GM12878 (cell line): ENCODE measurements around the gene ADCK1. TPM values are rescaled to one million over a fixed set of nuclear protein-coding genes. Genes with fewer than 3 reads are reported as not detected.

Experiments used
- ATAC-seq: fragments of 200-7000 bp; cut with Tn5 transposase; 3 replicates; pipeline ENCODE4 v1.9.1; 2020; ENCODE audit warnings: mild to moderate bottlenecking, moderate library complexity
- BruUV-seq: library from RNA; stranded (reverse); fragments of 400-500 nt; replicated peaks from 2 replicates; lab custom pipeline; 2021; lab: Mats Ljungman, UMichigan
- CTCF ChIA-PET: fragments of 300-600 bp; sonication (Branson Sonifier 250); formaldehyde crosslinking; extraction: SDS; loops from one replicate; lab custom pipeline; 2021; ENCODE audit warnings: inconsistent platforms; lab: Yijun Ruan, JAX
- POLR2A ChIA-PET: fragments of 350-600 bp; formaldehyde crosslinking; extraction: SDS; loops from one replicate; lab custom pipeline; 2021; ENCODE audit warnings: inconsistent platforms; lab: Charles Lee
- RAD21 ChIA-PET: fragments of 300-600 bp; sonication (Branson Sonifier 250); formaldehyde crosslinking; loops from one replicate; lab custom pipeline; 2023; ENCODE audit warnings: antibody characterized with exemption; ENCODE audit not compliant: unreplicated experiment; lab: Charles Lee
- SMC1A ChIA-PET: fragments of 300-600 bp; sonication (Branson Sonifier 250); formaldehyde crosslinking; loops from one replicate; lab custom pipeline; 2023; ENCODE audit not compliant: unreplicated experiment, uncharacterized antibody; lab: Charles Lee
- DNase-seq: peaks from one replicate; pipeline ENCODE4 v3.0.0-alpha.2; 2011; ENCODE audit warnings: low read depth, low spot score
- FAIRE-seq: peaks from 3 replicates; lab custom pipeline; 2011; peaks lifted over from hg19 to GRCh38; lab: Jason Lieb, UNC
- H2AFZ ChIP-seq: 2 replicates; pipeline ENCODE4 v1.6.0; 2011; ENCODE audit warnings: low read depth, low read length, control low read depth; ENCODE audit not compliant: control insufficient read depth
- H3K27ac ChIP-seq: 2 replicates; pipeline ENCODE4 v1.5.1; 2011; ENCODE audit warnings: control low read depth; ENCODE audit not compliant: control insufficient read depth, insufficient read depth
- H3K27me3 ChIP-seq, 2 experiments: replicated peaks in 1 of 2; 2 replicates each; pipeline versions ENCODE4 v1.6.0 to v1.6.1; 2011; ENCODE audit warnings: low read length in 1 of 2; ENCODE audit not compliant: control insufficient read depth in 2 of 2, insufficient read depth in 2 of 2
- H3K36me3 ChIP-seq, 2 experiments: 2 replicates each; pipeline ENCODE4 v1.5.1; 2011; ENCODE audit warnings: low read length in 1 of 2; ENCODE audit not compliant: control insufficient read depth in 2 of 2, insufficient read depth in 2 of 2
- H3K4me1 ChIP-seq: 2 replicates; pipeline ENCODE4 v1.6.1; 2011; ENCODE audit warnings: mild to moderate bottlenecking, low read length, moderate library complexity, mixed read lengths; ENCODE audit not compliant: control insufficient read depth, insufficient read depth
- H3K4me2 ChIP-seq: 2 replicates; pipeline ENCODE4 v1.6.0; 2011; ENCODE audit warnings: control low read depth; ENCODE audit not compliant: control insufficient read depth, insufficient read depth
- H3K4me3 ChIP-seq: fragments of 200-600 bp; sonication (generic); 2 replicates; pipeline ENCODE4 v1.5.1; 2016
- H3K79me2 ChIP-seq: 2 replicates; pipeline ENCODE4 v1.6.0; 2011; ENCODE audit warnings: low read length; ENCODE audit not compliant: control insufficient read depth, insufficient read depth
- H3K9ac ChIP-seq: 2 replicates; pipeline ENCODE4 v1.8.0; 2011; ENCODE audit warnings: low read length, control low read depth, mixed read lengths; ENCODE audit not compliant: control insufficient read depth, insufficient read depth
- H3K9me3 ChIP-seq: replicated peaks from 3 replicates; pipeline ENCODE4 v1.5.1; 2011; ENCODE audit warnings: mild to moderate bottlenecking, low read length; ENCODE audit not compliant: control insufficient read depth, insufficient read depth
- H4K20me1 ChIP-seq: 2 replicates; pipeline ENCODE4 v1.6.0; 2011; ENCODE audit not compliant: control insufficient read depth, insufficient read depth
- BCL11A ChIP-seq: IDR thresholded peaks from 2 replicates; pipeline ENCODE4 v1.6.1; 2011; ENCODE audit warnings: low read depth, low read length
- CBFB ChIP-seq: IDR thresholded peaks from 2 replicates; pipeline ENCODE4 v1.6.1; 2016; ENCODE audit warnings: antibody characterized with exemption, low read depth
- EZH2 ChIP-seq: IDR thresholded peaks from 2 replicates; pipeline ENCODE4 v1.6.1; 2012; ENCODE audit warnings: low read depth, mild to moderate bottlenecking, control low read depth, inconsistent platforms, low read length, borderline replicate concordance; ENCODE audit not compliant: control insufficient read depth
- HDAC6 ChIP-seq: fragments of 200-600 bp; sonication (generic); IDR thresholded peaks from one replicate; pipeline ENCODE4 v1.8.0; 2017; ENCODE audit warnings: antibody characterized with exemption; ENCODE audit not compliant: unreplicated experiment
- KAT2A ChIP-seq: conservative IDR thresholded peaks from 2 replicates; pipeline ENCODE4 v1.6.1; 2011; ENCODE audit warnings: low read depth, low read length; ENCODE audit not compliant: control insufficient read depth
- MEF2A ChIP-seq: IDR thresholded peaks from 2 replicates; pipeline ENCODE4 v1.6.1; 2011; ENCODE audit warnings: low read depth, mild to moderate bottlenecking, low read length, moderate library complexity; ENCODE audit not compliant: insufficient read depth
- MEF2B ChIP-seq: fragments of 450-650 bp; IDR thresholded peaks from 2 replicates; pipeline ENCODE4 v1.6.1; 2018; ENCODE audit warnings: mild to moderate bottlenecking, moderate library complexity; ENCODE audit not compliant: partially characterized antibody, poor library complexity, severe bottlenecking
- MLLT1 ChIP-seq: fragments of 450-650 bp; IDR thresholded peaks from 2 replicates; pipeline ENCODE4 v1.6.1; 2016; ENCODE audit warnings: mild to moderate bottlenecking
- PAX5 ChIP-seq: IDR thresholded peaks from 2 replicates; pipeline ENCODE4 v1.6.1; 2011; ENCODE audit warnings: low read depth, low read length, borderline replicate concordance
- RAD21 ChIP-seq: IDR thresholded peaks from 2 replicates; pipeline ENCODE4 v1.6.1; 2011; ENCODE audit warnings: mild to moderate bottlenecking, low read depth, low read length, moderate library complexity; ENCODE audit not compliant: insufficient read depth
- SMAD1 ChIP-seq: fragments of 450-650 bp; IDR thresholded peaks from 2 replicates; pipeline ENCODE4 v1.6.1; 2018; ENCODE audit warnings: mild to moderate bottlenecking, low read depth; ENCODE audit not compliant: partially characterized antibody
- STAT1 ChIP-seq: fragments of 450-650 bp; conservative IDR thresholded peaks from 2 replicates; pipeline ENCODE4 v1.6.1; 2014; ENCODE audit warnings: antibody characterized with exemption, mild to moderate bottlenecking
- YY1 ChIP-seq: IDR thresholded peaks from 2 replicates; pipeline ENCODE4 v1.6.1; 2011; ENCODE audit warnings: low read depth, mild to moderate bottlenecking, low read length
- ZNF274 ChIP-seq: IDR thresholded peaks from one replicate; pipeline ENCODE4 v1.8.0; 2011; ENCODE audit not compliant: insufficient read length, insufficient read depth
- WGBS: methylation state at CpG from one replicate; pipeline ENCODE4 v1.1.6; 2016; ENCODE audit warnings: low lambda C conversion rate; ENCODE audit not compliant: insufficient replicate concordance, insufficient coverage; ENCODE audit errors: missing lambda C conversion rate; 5-methylcytosine and 5-hydroxymethylcytosine counted together
- in situ Hi-C: fragments of 300-500 bp; cut with MboI; formaldehyde crosslinking; loops from 9 replicates; pipeline ENCODE4 v1.14.3; 2018; ENCODE audit warnings: mixed read lengths
- intact Hi-C: fragments of 100-400 bp; cut with micrococcal nuclease; formaldehyde crosslinking; loops from one replicate; pipeline ENCODE4 v1.14.2; 2022; ENCODE audit not compliant: unreplicated experiment
- polyA plus RNA-seq, 11 experiments: library from polyadenylated mRNA; depleted of rRNA in 4 of 11; unstranded in 6 of 11; stranded (reverse) in 5 of 11; fragments of >200 nt; fragmentation: Nextera tagmentation in 4 of 11; fragmentation: Illumina TruSeq in 1 of 11; extraction: Ambion mirVana in 4 of 11; extraction: Trizol in 1 of 11; gene quantifications; 1 replicate in 1 of 11; 2 replicates in 10 of 11; pipeline versions ENCODE4 v1.2.1 to v1.2.3, GENCODE V29; 2011 to 2016; ENCODE audit warnings: inconsistent platforms in 2 of 11, missing spikeins in 2 of 11, low read depth in 1 of 11
- total RNA-seq, 4 experiments: library from RNA; depleted of rRNA in 3 of 4; stranded (reverse); fragments of >200 nt in 3 of 4; fragmentation: Illumina TruSeq in 1 of 4; extraction: Trizol in 1 of 4; gene quantifications; 2 replicates each; pipeline versions ENCODE4 v1.2.1 to v1.2.3, GENCODE V29; 2013 to 2021
- TF ChIP-seq, protein P1 (sequence below): fragments of 150-350 bp; IDR thresholded peaks from 2 replicates; pipeline ENCODE4 v1.6.1; 2016; ENCODE audit warnings: low read depth, low read length

The ADCK1 gene
- total and polyA plus RNA-seq, 10 of the 15 experiments (the other 5 are each of a cell fraction or from before 2014, with no cell fraction given), result 3.3 to 8.5 (median 5.1) TPM

GRCh38 chr14:77883131-77883846 is 83.4 kb downstream of the ADCK1 start (continued):
- TF ChIP-seq KAT2A (no peak), HDAC6 (no peak), MEF2B (no peak), MEF2A (no peak)
- TF ChIP-seq, protein P1, sequence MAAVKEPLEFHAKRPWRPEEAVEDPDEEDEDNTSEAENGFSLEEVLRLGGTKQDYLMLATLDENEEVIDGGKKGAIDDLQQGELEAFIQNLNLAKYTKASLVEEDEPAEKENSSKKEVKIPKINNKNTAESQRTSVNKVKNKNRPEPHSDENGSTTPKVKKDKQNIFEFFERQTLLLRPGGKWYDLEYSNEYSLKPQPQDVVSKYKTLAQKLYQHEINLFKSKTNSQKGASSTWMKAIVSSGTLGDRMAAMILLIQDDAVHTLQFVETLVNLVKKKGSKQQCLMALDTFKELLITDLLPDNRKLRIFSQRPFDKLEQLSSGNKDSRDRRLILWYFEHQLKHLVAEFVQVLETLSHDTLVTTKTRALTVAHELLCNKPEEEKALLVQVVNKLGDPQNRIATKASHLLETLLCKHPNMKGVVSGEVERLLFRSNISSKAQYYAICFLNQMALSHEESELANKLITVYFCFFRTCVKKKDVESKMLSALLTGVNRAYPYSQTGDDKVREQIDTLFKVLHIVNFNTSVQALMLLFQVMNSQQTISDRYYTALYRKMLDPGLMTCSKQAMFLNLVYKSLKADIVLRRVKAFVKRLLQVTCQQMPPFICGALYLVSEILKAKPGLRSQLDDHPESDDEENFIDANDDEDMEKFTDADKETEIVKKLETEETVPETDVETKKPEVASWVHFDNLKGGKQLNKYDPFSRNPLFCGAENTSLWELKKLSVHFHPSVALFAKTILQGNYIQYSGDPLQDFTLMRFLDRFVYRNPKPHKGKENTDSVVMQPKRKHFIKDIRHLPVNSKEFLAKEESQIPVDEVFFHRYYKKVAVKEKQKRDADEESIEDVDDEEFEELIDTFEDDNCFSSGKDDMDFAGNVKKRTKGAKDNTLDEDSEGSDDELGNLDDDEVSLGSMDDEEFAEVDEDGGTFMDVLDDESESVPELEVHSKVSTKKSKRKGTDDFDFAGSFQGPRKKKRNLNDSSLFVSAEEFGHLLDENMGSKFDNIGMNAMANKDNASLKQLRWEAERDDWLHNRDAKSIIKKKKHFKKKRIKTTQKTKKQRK, result no peak

DNA sequence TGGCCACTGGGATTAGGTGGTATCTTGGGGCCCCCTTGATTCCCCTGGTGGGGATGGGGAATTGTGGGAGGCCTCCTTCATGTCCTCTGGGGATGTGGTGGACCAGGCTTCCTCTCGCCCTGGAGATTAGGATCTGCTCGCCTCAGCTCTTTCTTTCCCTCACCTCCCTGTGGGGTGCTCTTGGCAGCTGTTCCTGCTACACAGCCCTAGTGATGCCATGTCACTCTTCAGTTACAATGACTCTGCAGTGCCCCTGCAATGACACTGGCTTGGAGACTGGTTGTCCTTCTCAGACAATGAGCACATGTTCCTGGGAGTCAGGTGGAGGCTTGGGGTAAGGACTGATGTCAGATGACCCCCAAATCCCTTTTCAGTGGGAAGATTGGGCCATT is 83.9 kb downstream of the ADCK1 start:
- H3K4me2 ChIP-seq, result no peak overlapping the region
- H3K9me3 ChIP-seq, result no peaks in the 10 kb centered on the region
- no peaks in the 10 kb centered on the region for H4K20me1 ChIP-seq
- FAIRE-seq (no peak), DNase-seq (no peak), ATAC-seq (no peak)
- no TSS peak for BruUV-seq
- H3K4me3 ChIP-seq, result no peak overlapping the region
- ChIA-PET CTCF (no interaction called here), POLR2A (no interaction called here), SMC1A (no interaction called here), RAD21 (no interaction called here)
- no peak overlapping the region for H2AFZ ChIP-seq
- H3K36me3 ChIP-seq, result no peaks in the 10 kb centered on the region; a peak in 1 of 4 replicates
- no peak overlapping the region for H3K9ac ChIP-seq
- no peaks in the 10 kb centered on the region for H3K27me3 ChIP-seq
- H3K27ac ChIP-seq, result no peak overlapping the region
- H3K4me1 ChIP-seq, result no peaks in the 10 kb centered on the region
- no peak for TF ChIP-seq RAD21
- no peak for TF ChIP-seq STAT1
- no peak for TF ChIP-seq PAX5
- no peak for TF ChIP-seq MLLT1
- no peak for TF ChIP-seq YY1
- no peak for TF ChIP-seq ZNF274
- TF ChIP-seq EZH2, result no peak
- TF ChIP-seq CBFB, result no peak
- TF ChIP-seq BCL11A, result no peak
- TF ChIP-seq SMAD1, result no peak
- in situ Hi-C loops, result no loop called here
- 80% methylated on average over 2 of the region's 2 CpGs for WGBS
- H3K79me2 ChIP-seq, result no peaks in the 10 kb centered on the region
- intact Hi-C loops, result no loop called here
